H1 (cell line): ENCODE results near the gene IL1RAPL1. TPM values are rescaled to one million over a fixed set of nuclear protein-coding genes. Genes with fewer than 3 reads are reported as not detected.

Experiments used
- CTCF ChIA-PET: fragments of 300-600 bp; sonication (Branson Sonifier 250); formaldehyde crosslinking; loops from one replicate; lab custom pipeline; 2021; ENCODE audit not compliant: partially characterized antibody; lab: Charles Lee
- POLR2A ChIA-PET: fragments of 300-600 bp; sonication (Branson Sonifier 250); formaldehyde crosslinking; loops from one replicate; lab custom pipeline; 2021; ENCODE audit warnings: inconsistent platforms; ENCODE audit not compliant: partially characterized antibody; lab: Charles Lee
- DNase-seq, 2 experiments: peaks; one replicate each; pipeline versions ENCODE4 v3.0.0 to v3.0.0-alpha.2; 2010 to 2022; ENCODE audit warnings: low spot score in 2 of 2, low read depth in 1 of 2, mixed read lengths in 1 of 2
- FAIRE-seq: peaks from 2 replicates; lab custom pipeline; 2011; peaks lifted over from hg19 to GRCh38; lab: Jason Lieb, UNC
- H2AFZ ChIP-seq: 2 replicates; pipeline ENCODE4 v1.8.1; 2012; ENCODE audit warnings: low read length, inconsistent platforms
- H2AK5ac ChIP-seq: 2 replicates; pipeline ENCODE4 v1.6.1; 2013; ENCODE audit warnings: low read depth, low read length
- H2BK120ac ChIP-seq: replicated peaks from 2 replicates; pipeline ENCODE3; 2013; ENCODE audit warnings: low read depth, low read length, inconsistent platforms
- H2BK12ac ChIP-seq: 2 replicates; pipeline ENCODE4 v1.6.1; 2013; ENCODE audit warnings: low read depth, low read length
- H2BK15ac ChIP-seq: 2 replicates; pipeline ENCODE4 v1.6.1; 2013; ENCODE audit warnings: low read length
- H2BK20ac ChIP-seq: 2 replicates; pipeline ENCODE4 v1.6.1; 2013; ENCODE audit warnings: low read length
- H2BK5ac ChIP-seq: 2 replicates; pipeline ENCODE4 v1.6.1; 2013; ENCODE audit warnings: low read depth, low read length
- H3K14ac ChIP-seq: 2 replicates; pipeline ENCODE4 v1.6.1; 2013; ENCODE audit warnings: inconsistent platforms; ENCODE audit not compliant: insufficient read length
- H3K18ac ChIP-seq: 2 replicates; pipeline ENCODE4 v1.6.1; 2013; ENCODE audit warnings: low read length; ENCODE audit errors: extremely low read depth
- H3K23ac ChIP-seq: 2 replicates; pipeline ENCODE4 v1.6.1; 2013; ENCODE audit warnings: inconsistent platforms; ENCODE audit not compliant: insufficient read length
- H3K23me2 ChIP-seq: 2 replicates; pipeline ENCODE4 v1.6.1; 2013; ENCODE audit warnings: low read depth, low read length
- H3K27ac ChIP-seq: 2 replicates; pipeline ENCODE4 v1.6.1; 2011; ENCODE audit warnings: low read depth, low read length, inconsistent platforms
- H3K27me3 ChIP-seq, 4 experiments: replicated peaks in 1 of 4; 1 replicate in 1 of 4; 2 replicates in 3 of 4; pipeline versions ENCODE4 v1.6.1 to v1.8.1; 2011 to 2013; ENCODE audit warnings: low read length in 3 of 4, mild to moderate bottlenecking in 3 of 4, inconsistent platforms in 2 of 4, mixed read lengths in 2 of 4, moderate library complexity in 1 of 4; ENCODE audit not compliant: control insufficient read depth in 3 of 4, insufficient read depth in 3 of 4; ENCODE audit errors: extremely low read depth in 1 of 4
- H3K36me3 ChIP-seq, 4 experiments: 2 replicates each; pipeline versions ENCODE4 v1.6.1 to v1.8.1; 2011 to 2013; ENCODE audit warnings: mild to moderate bottlenecking in 4 of 4, low read length in 3 of 4, moderate library complexity in 2 of 4, control low read depth in 1 of 4, inconsistent platforms in 1 of 4; ENCODE audit not compliant: insufficient read depth in 4 of 4, control insufficient read depth in 2 of 4
- H3K4ac ChIP-seq: replicated peaks from 2 replicates; pipeline ENCODE3; 2013; ENCODE audit warnings: low read length, low read depth, mixed read lengths, inconsistent platforms; ENCODE audit not compliant: insufficient read length
- H3K4me1 ChIP-seq, 4 experiments: replicated peaks in 1 of 4; 1 replicate in 1 of 4; 2 replicates in 3 of 4; pipeline versions ENCODE4 v1.6.1 to v1.8.1; 2011 to 2013; ENCODE audit warnings: low read length in 3 of 4, inconsistent platforms in 2 of 4, mixed read lengths in 1 of 4; ENCODE audit not compliant: insufficient read depth in 4 of 4, control insufficient read depth in 3 of 4
- H3K4me2 ChIP-seq, 2 experiments: 2 replicates each; pipeline versions ENCODE4 v1.6.1 to v1.8.1; 2011 to 2013; ENCODE audit warnings: low read depth in 2 of 2, low read length in 2 of 2, control low read depth in 1 of 2, inconsistent platforms in 1 of 2, mild to moderate bottlenecking in 1 of 2; ENCODE audit not compliant: insufficient read depth in 1 of 2
- H3K4me3 ChIP-seq, 4 experiments: fragments of 200-600, 300-600 bp in 1 of 4; sonication (generic), shearing (Covaris generic), sonication (Bioruptor Twin) in 1 of 4; 2 replicates each; pipeline versions ENCODE4 v1.5.1 to v1.8.1; 2011 to 2016; ENCODE audit warnings: low read length in 4 of 4, low read depth in 3 of 4, control low read depth in 2 of 4, inconsistent platforms in 2 of 4, mild to moderate bottlenecking in 2 of 4, mixed read lengths in 1 of 4, moderate library complexity in 1 of 4; ENCODE audit not compliant: insufficient read depth in 2 of 4; ENCODE audit errors: extremely low read depth in 1 of 4
- H3K56ac ChIP-seq: replicated peaks from 2 replicates; pipeline ENCODE3; 2013; ENCODE audit warnings: low read depth, mild to moderate bottlenecking, mixed read lengths, low read length, inconsistent platforms; ENCODE audit not compliant: insufficient read length
- H3K79me1 ChIP-seq: 2 replicates; pipeline ENCODE4 v1.6.1; 2013; ENCODE audit warnings: low read depth, low read length, control low read depth
- H3K79me2 ChIP-seq, 2 experiments: 2 replicates each; pipeline versions ENCODE4 v1.6.1 to v1.8.1; 2012 to 2013; ENCODE audit warnings: low read length in 2 of 2, mild to moderate bottlenecking in 2 of 2, inconsistent platforms in 1 of 2; ENCODE audit not compliant: insufficient read depth in 2 of 2, control insufficient read depth in 1 of 2
- H3K9ac ChIP-seq, 4 experiments: replicated peaks in 1 of 4; 1 replicate in 1 of 4; 2 replicates in 3 of 4; pipeline versions ENCODE4 v1.6.1 to v1.8.1; 2011 to 2013; ENCODE audit warnings: low read depth in 3 of 4, low read length in 3 of 4, control low read depth in 2 of 4, mild to moderate bottlenecking in 2 of 4, moderate library complexity in 2 of 4, inconsistent platforms in 1 of 4; ENCODE audit errors: extremely low read depth in 1 of 4
- H3K9me3 ChIP-seq, 2 experiments: 2 replicates each; pipeline versions ENCODE4 v1.6.1 to v1.8.1; 2012 to 2013; ENCODE audit warnings: mild to moderate bottlenecking in 2 of 2, moderate library complexity in 2 of 2, control low read depth in 1 of 2, inconsistent platforms in 1 of 2, low read depth in 1 of 2, low read length in 1 of 2, mixed read lengths in 1 of 2; ENCODE audit not compliant: insufficient read depth in 2 of 2
- H4K20me1 ChIP-seq, 2 experiments: replicated peaks in 1 of 2; 2 replicates each; pipeline versions ENCODE3 to v1.8.1; 2011 to 2013; ENCODE audit warnings: inconsistent platforms in 2 of 2, low read length in 2 of 2, mild to moderate bottlenecking in 1 of 2; ENCODE audit not compliant: insufficient read depth in 2 of 2, control insufficient read depth in 1 of 2
- H4K5ac ChIP-seq: 2 replicates; pipeline ENCODE4 v1.6.1; 2013; ENCODE audit warnings: low read length, low read depth, mixed read lengths, inconsistent platforms; ENCODE audit not compliant: insufficient read length
- H4K8ac ChIP-seq: 2 replicates; pipeline ENCODE4 v1.8.0; 2013; ENCODE audit warnings: mild to moderate bottlenecking, moderate library complexity, low read length, inconsistent platforms; ENCODE audit not compliant: insufficient read depth; ENCODE audit errors: extremely low read depth
- H4K91ac ChIP-seq: replicated peaks from 2 replicates; pipeline ENCODE3; 2013; ENCODE audit warnings: low read length, mixed read lengths, inconsistent platforms; ENCODE audit not compliant: insufficient read length
- CBX8 ChIP-seq: fragments of 300-800, 300-1000 bp; sonication (generic); IDR thresholded peaks from 2 replicates; pipeline ENCODE4 v1.7.1; 2016; ENCODE audit warnings: low read depth, low read length, borderline replicate concordance
- EP300 ChIP-seq, 2 experiments: IDR thresholded peaks; 1 replicate in 1 of 2; 2 replicates in 1 of 2; pipeline ENCODE4 v1.6.1; 2011 to 2012; ENCODE audit warnings: low read depth in 2 of 2, low read length in 2 of 2, mild to moderate bottlenecking in 2 of 2, borderline replicate concordance in 1 of 2, inconsistent platforms in 1 of 2, moderate library complexity in 1 of 2
- EZH2 ChIP-seq: fragments of 200-600 bp; sonication (generic); IDR thresholded peaks from 2 replicates; pipeline ENCODE4 v1.7.1; 2012; ENCODE audit warnings: low read depth, mild to moderate bottlenecking, moderate library complexity, low read length, inconsistent platforms; ENCODE audit not compliant: severe bottlenecking
- FOSL1 ChIP-seq: IDR thresholded peaks from 2 replicates; pipeline ENCODE4 v1.6.1; 2011; ENCODE audit warnings: mild to moderate bottlenecking, low read depth, low read length, moderate library complexity; ENCODE audit not compliant: insufficient read depth
- JUND ChIP-seq: IDR thresholded peaks from 2 replicates; pipeline ENCODE4 v1.6.1; 2011; ENCODE audit warnings: mild to moderate bottlenecking, improper control_type of control experiment, low read length
- TAF1 ChIP-seq: IDR thresholded peaks from 2 replicates; pipeline ENCODE4 v1.6.1; 2011; ENCODE audit warnings: mild to moderate bottlenecking, low read depth, low read length
- TCF12 ChIP-seq: IDR thresholded peaks from 2 replicates; pipeline ENCODE4 v1.6.1; 2011; ENCODE audit warnings: low read depth, mild to moderate bottlenecking, low read length
- ZNF274 ChIP-seq: IDR thresholded peaks from 2 replicates; pipeline ENCODE4 v1.7.0; 2012; ENCODE audit warnings: low read length, borderline replicate concordance; ENCODE audit errors: extremely low read depth
- WGBS, 2 experiments: shearing (Covaris generic) in 1 of 2; methylation state at CpG; one replicate each; pipeline versions ENCODE4 v1.1.6 to v1.1.7; 2013 to 2015; ENCODE audit warnings: low lambda C conversion rate in 2 of 2, mixed read lengths in 2 of 2, inconsistent platforms in 1 of 2, low coverage in 1 of 2, missing lambda C conversion rate in 1 of 2; ENCODE audit not compliant: insufficient replicate concordance in 2 of 2, insufficient coverage in 1 of 2, insufficient read length in 1 of 2; ENCODE audit errors: extremely low coverage in 1 of 2, missing lambda C conversion rate in 1 of 2; 5-methylcytosine and 5-hydroxymethylcytosine counted together
- polyA plus RNA-seq, 7 experiments: library from polyadenylated mRNA; depleted of rRNA in 3 of 7; stranded (reverse) in 5 of 7; unstranded in 2 of 7; fragments of >200 nt in 5 of 7; fragments of 200-250 nt in 2 of 7; gene quantifications; 1 replicate in 5 of 7; 2 replicates in 1 of 7; 4 replicates in 1 of 7; pipeline versions ENCODE4 v1.2.1 to v1.2.3, GENCODE V29; 2011 to 2013; ENCODE audit warnings: missing spikeins in 2 of 7, mixed read lengths in 2 of 7
- total RNA-seq: library from RNA; stranded (reverse); fragmentation: NEBNext Ultra II Directional; extraction: Animal tissue kit (Norgen Biotek cat#: 25700); gene quantifications from 2 replicates; pipeline ENCODE4 v1.2.1, GENCODE V29; 2021
- TF ChIP-seq, protein P1 (sequence below): IDR thresholded peaks from 2 replicates; pipeline ENCODE4 v1.6.1; 2012; ENCODE audit warnings: inconsistent platforms

Gene IL1RAPL1
- total and polyA plus RNA-seq, 2 of the 8 experiments (the other 6 are each of a cell fraction or from before 2014, with no cell fraction given): 0.11 to 0.35 TPM

DNA sequence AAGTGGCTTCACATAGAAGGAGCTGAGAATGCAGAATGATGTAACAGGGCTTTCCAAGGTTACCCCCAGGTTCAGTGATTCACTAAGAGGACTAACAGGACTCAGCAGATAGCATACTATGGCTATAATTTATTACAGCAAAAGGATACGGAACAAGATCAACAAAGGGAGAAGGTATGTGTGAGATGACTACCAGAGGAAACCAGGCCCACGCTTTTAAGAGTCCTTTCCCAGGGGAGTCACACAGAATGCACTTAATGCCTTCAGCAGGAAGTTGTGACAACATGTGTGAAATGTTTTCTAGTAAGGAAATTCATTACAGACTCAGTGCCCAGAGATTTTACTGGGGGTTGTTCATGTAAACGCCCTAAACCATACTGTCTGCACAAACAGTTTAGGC is 1254.5 kb downstream of the IL1RAPL1 start:
- Histone ChIP-seq H3K23me2 (no peaks in the 10 kb centered on the region), H3K9ac (no peak overlapping the region), H3K23ac (no peak overlapping the region), H3K4ac (no peak overlapping the region), H4K91ac (no peak overlapping the region), H2BK120ac (no peak overlapping the region), H4K20me1 (no peaks in the 10 kb centered on the region), H3K27ac (no peak overlapping the region), H3K4me1 (no peaks in the 10 kb centered on the region), H4K8ac (no peak overlapping the region), H2AK5ac (no peak overlapping the region), H4K5ac (no peak overlapping the region), H3K14ac (no peak overlapping the region), H2BK15ac (no peak overlapping the region), H3K27me3 (no peaks in the 10 kb centered on the region), H3K79me1 (no peaks in the 10 kb centered on the region), H2BK20ac (no peak overlapping the region), H3K4me2 (no peak overlapping the region), H3K56ac (no peak overlapping the region), H3K36me3 (no peaks in the 10 kb centered on the region), H2BK12ac (no peak overlapping the region), H3K18ac (no peak overlapping the region), H2BK5ac (no peak overlapping the region), H3K4me3 (no peak overlapping the region), H3K79me2 (no peaks in the 10 kb centered on the region), H2AFZ (no peak overlapping the region), H3K9me3 (no peaks in the 10 kb centered on the region)
- ChIA-PET POLR2A (no interaction called here), CTCF (no interaction called here)
- DNase-seq (no peak), FAIRE-seq (no peak)
- 92% methylated on average over 3 of the region's 3 CpGs; no CpG with 5 or more reads in 1 of the 2 experiments for WGBS, 2 experiments
- TF ChIP-seq ZNF274 (no peak), EZH2 (no peak), EP300 (IDR thresholded peaks at IDR 0.05; ENCODE audit: borderline replicate concordance in 1 of 2, low read depth in 2 of 2, low read length in 2 of 2) (no peak), JUND (no peak), FOSL1 (no peak), TCF12 (no peak), CBX8 (no peak), TAF1 (no peak)
- TF ChIP-seq, protein P1, sequence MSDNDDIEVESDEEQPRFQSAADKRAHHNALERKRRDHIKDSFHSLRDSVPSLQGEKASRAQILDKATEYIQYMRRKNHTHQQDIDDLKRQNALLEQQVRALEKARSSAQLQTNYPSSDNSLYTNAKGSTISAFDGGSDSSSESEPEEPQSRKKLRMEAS: no peak
